K562 (cell line): ENCODE measurements around the gene MTOR. TPM values are rescaled to one million over a fixed set of nuclear protein-coding genes. Genes with fewer than 3 reads are reported as not detected.
A peak's percentile ranks its signal among the peaks of the same experiment; 100 is the strongest.

Experiments used
- ATAC-seq: fragments of 200-7000 bp; cut with Tn5 transposase; 3 replicates; pipeline ENCODE4 v1.9.1; 2020; ENCODE audit warnings: moderate library complexity
- BruUV-seq: library from RNA; stranded (reverse); fragments of 400-500 nt; replicated peaks from 2 replicates; lab custom pipeline; 2021; lab: Mats Ljungman, UMichigan
- CTCF ChIA-PET: fragments of 300-600 bp; formaldehyde crosslinking; extraction: SDS; loops from one replicate; lab custom pipeline; 2021; ENCODE audit warnings: low intra/inter-chr PET ratio; lab: Yijun Ruan, JAX
- POLR2A ChIA-PET: fragments of 300-600, 350-650 bp; sonication (Branson Sonifier 250); formaldehyde crosslinking; extraction: SDS; loops from one replicate; lab custom pipeline; 2021; ENCODE audit warnings: antibody characterized with exemption, inconsistent platforms; lab: Yijun Ruan, JAX
- DNase-seq, 4 experiments: peaks; one replicate each; pipeline versions ENCODE4 v3.0.0 to v3.0.0-alpha.2; 2011 to 2018; ENCODE audit warnings: low spot score in 3 of 4, mixed read lengths in 3 of 4; ENCODE audit errors: extremely low read depth in 1 of 4
- FAIRE-seq: peaks from 2 replicates; lab custom pipeline; 2011; peaks lifted over from hg19 to GRCh38; lab: Jason Lieb, UNC
- H2AFZ ChIP-seq: 2 replicates; pipeline ENCODE4 v1.6.0; 2011; ENCODE audit warnings: low read depth, low read length, control low read depth, inconsistent platforms
- H3K27ac ChIP-seq: fragments of 200-600 bp; 3 replicates; pipeline ENCODE4 v1.8.0; 2011; ENCODE audit warnings: low read depth, mild to moderate bottlenecking, control low read depth, inconsistent platforms, low read length, moderate library complexity, mixed read lengths; ENCODE audit errors: extremely low read depth
- H3K27me3 ChIP-seq, 2 experiments: fragments of 300-600 bp in 1 of 2; 2 replicates in 1 of 2; 3 replicates in 1 of 2; pipeline versions ENCODE4 v1.6.0 to v1.8.0; 2011; ENCODE audit warnings: inconsistent platforms in 2 of 2, low read length in 2 of 2, mild to moderate bottlenecking in 1 of 2, mixed read lengths in 1 of 2, moderate library complexity in 1 of 2; ENCODE audit not compliant: control insufficient read depth in 2 of 2, insufficient read depth in 2 of 2
- H3K36me3 ChIP-seq: fragments of 300-600 bp; 3 replicates; pipeline ENCODE4 v1.8.0; 2011; ENCODE audit warnings: mild to moderate bottlenecking, low read length, inconsistent platforms; ENCODE audit not compliant: control insufficient read depth, insufficient read depth
- H3K4me1 ChIP-seq, 2 experiments: fragments of 200-600 bp in 1 of 2; replicated peaks in 1 of 2; 2 replicates in 1 of 2; 3 replicates in 1 of 2; pipeline versions ENCODE4 v1.5.1 to v1.8.0; 2011; ENCODE audit warnings: inconsistent platforms in 2 of 2, low read length in 2 of 2, mild to moderate bottlenecking in 1 of 2, mixed read lengths in 1 of 2, moderate library complexity in 1 of 2; ENCODE audit not compliant: control insufficient read depth in 2 of 2, insufficient read depth in 2 of 2
- H3K4me2 ChIP-seq: 2 replicates; pipeline ENCODE4 v1.6.1; 2011; ENCODE audit warnings: low read length, control low read depth, inconsistent platforms, mixed read lengths; ENCODE audit not compliant: insufficient read depth
- H3K4me3 ChIP-seq: fragments of 200-600 bp; sonication (generic), shearing (Covaris generic); 2 replicates; pipeline ENCODE4 v1.5.1; 2016; ENCODE audit warnings: control low read depth, inconsistent platforms
- H3K79me2 ChIP-seq: fragments of 200-600 bp; 3 replicates; pipeline ENCODE4 v1.8.0; 2011; ENCODE audit warnings: low read length, inconsistent platforms; ENCODE audit not compliant: control insufficient read depth, insufficient read depth
- H3K9ac ChIP-seq, 2 experiments: 2 replicates each; pipeline versions ENCODE4 v1.6.0 to v1.6.1; 2011; ENCODE audit warnings: low read depth in 2 of 2, low read length in 2 of 2, control low read depth in 1 of 2, inconsistent platforms in 1 of 2, mild to moderate bottlenecking in 1 of 2, mixed read lengths in 1 of 2; ENCODE audit not compliant: insufficient read depth in 1 of 2
- H3K9me1 ChIP-seq: one replicate; pipeline ENCODE4 v1.6.0; 2011; ENCODE audit warnings: inconsistent platforms, mild to moderate bottlenecking, low read length, moderate library complexity; ENCODE audit not compliant: control insufficient read depth, insufficient read depth
- H3K9me3 ChIP-seq: replicated peaks from 2 replicates; pipeline ENCODE4 v1.5.1; 2011; ENCODE audit warnings: low read depth, low read length, inconsistent platforms; ENCODE audit not compliant: control insufficient read depth, insufficient read depth
- H4K20me1 ChIP-seq: replicated peaks from 2 replicates; pipeline ENCODE4 v1.6.1; 2011; ENCODE audit warnings: low read length, inconsistent platforms, mixed read lengths; ENCODE audit not compliant: control insufficient read depth, insufficient read depth
- CSDE1 ChIP-seq, 2 experiments: fragments of 450-650 bp; IDR thresholded peaks; 2 replicates each; pipeline ENCODE4 v1.6.1; 2016; ENCODE audit warnings: mild to moderate bottlenecking in 1 of 2
- HOMEZ ChIP-seq: fragments of 250-450 bp; sonication (Bioruptor Pico); IDR thresholded peaks from 2 replicates; pipeline ENCODE4 v1.4.0; 2020; ENCODE audit warnings: mild to moderate bottlenecking, moderate library complexity
- NUFIP1 ChIP-seq: fragments of 450-650 bp; IDR thresholded peaks from 2 replicates; pipeline ENCODE4 v1.6.1; 2018; ENCODE audit not compliant: partially characterized antibody
- USF1 ChIP-seq: sonication (generic); formaldehyde crosslinking; IDR thresholded peaks from 2 replicates; pipeline ENCODE4 v1.9.0; 2022; ENCODE audit warnings: mild to moderate bottlenecking, missing genetic modification reagents
- ZFP30 ChIP-seq: fragments of 250-450 bp; sonication (Bioruptor Pico); IDR thresholded peaks from 2 replicates; pipeline ENCODE4 v1.8.0; 2022; ENCODE audit warnings: moderate library complexity, mild to moderate bottlenecking, inconsistent platforms, borderline replicate concordance
- ZFP36 ChIP-seq: fragments of 150-350 bp; IDR thresholded peaks from 2 replicates; pipeline ENCODE4 v1.6.1; 2018; ENCODE audit warnings: low read length, low read depth; ENCODE audit not compliant: partially characterized antibody
- ZFPM2 ChIP-seq: fragments of 250-450 bp; sonication (Bioruptor Pico); IDR thresholded peaks from 2 replicates; pipeline ENCODE4 v1.5.1; 2022; ENCODE audit warnings: mild to moderate bottlenecking
- ZKSCAN8 ChIP-seq: fragments of 200-800 bp; sonication (Bioruptor generic); IDR thresholded peaks from 2 replicates; pipeline ENCODE4 v1.6.1; 2016; ENCODE audit warnings: missing genetic modification characterization, missing compliant biosample characterization
- ZNF124 ChIP-seq: sonication (generic); formaldehyde crosslinking; IDR thresholded peaks from 2 replicates; pipeline ENCODE4 v1.8.1; 2022; ENCODE audit warnings: missing genetic modification reagents
- ZNF140 ChIP-seq: fragments of 250-450 bp; sonication (Bioruptor Pico); IDR thresholded peaks from 2 replicates; pipeline ENCODE4 v1.8.0; 2021; ENCODE audit warnings: moderate library complexity, mild to moderate bottlenecking, inconsistent platforms
- ZNF511 ChIP-seq: sonication (generic); formaldehyde crosslinking; IDR thresholded peaks from 2 replicates; pipeline ENCODE4 v1.8.0; 2022; ENCODE audit warnings: mild to moderate bottlenecking, missing genetic modification reagents
- WGBS: fragments of 100-300 bp; shearing (Covaris generic); methylation state at CpG from one replicate; pipeline ENCODE4 v1.1.6; 2016; ENCODE audit warnings: low coverage, mixed read lengths; ENCODE audit not compliant: insufficient coverage; ENCODE audit errors: missing lambda C conversion rate; 5-methylcytosine and 5-hydroxymethylcytosine counted together
- in situ Hi-C: fragments of 300-500 bp; cut with MboI; formaldehyde crosslinking; loops from 4 replicates; pipeline ENCODE4 v1.15.0; 2018; ENCODE audit warnings: inconsistent platforms, mixed read lengths
- intact Hi-C: fragments of 100-400 bp; cut with micrococcal nuclease; formaldehyde crosslinking; loops from 2 replicates; pipeline ENCODE4 v1.14.2; 2022
- polyA plus RNA-seq, 8 experiments: library from polyadenylated mRNA; depleted of rRNA in 4 of 8; stranded (reverse) in 5 of 8; unstranded in 3 of 8; fragments of >200 nt; fragmentation: Nextera tagmentation in 2 of 8; fragmentation: Illumina TruSeq in 1 of 8; extraction: Ambion mirVana in 2 of 8; extraction: Trizol in 1 of 8; gene quantifications; 2 replicates each; pipeline versions ENCODE4 v1.2.1 to v1.2.3, GENCODE V29; 2011 to 2014; ENCODE audit warnings: inconsistent platforms in 1 of 8, missing spikeins in 1 of 8
- total RNA-seq, 7 experiments: library from RNA; depleted of rRNA in 6 of 7; stranded (reverse); fragments of >200 nt in 6 of 7; fragmentation: Illumina TruSeq in 2 of 7; extraction: Trizol in 2 of 7; gene quantifications; 2 replicates each; pipeline versions ENCODE4 v1.2.1 to v1.2.3, GENCODE V29; 2011 to 2021; ENCODE audit warnings: low replicate concordance in 1 of 7

Gene MTOR
- total and polyA plus RNA-seq, 9 of the 15 experiments (the other 6 are each of a cell fraction or from before 2014, with no cell fraction given), result 11.4 to 71.4 (median 52.2) TPM

GRCh38 chr1:11295905-11296304 is 33.6 kb upstream of the MTOR start:
- Histone ChIP-seq H2AFZ (no peak overlapping the region), H3K9ac (no peak overlapping the region), H3K9me1 (no peaks in the 10 kb centered on the region), H3K9me3 (no peaks in the 10 kb centered on the region), H3K27me3 (no peaks in the 10 kb centered on the region), H3K79me2 (no peaks in the 10 kb centered on the region), H3K36me3 (peaks cover 15% of the 10 kb centered on the region; the same call in 2 of the 3 replicates), H3K4me2 (no peak overlapping the region), H4K20me1 (0 out of 2 replicates have a peak, but pooled peaks cover 4% of the 10 kb centered on the region), H3K4me3 (no peak overlapping the region), H3K4me1 (no peaks in the 10 kb centered on the region; a peak in 1 of 5 replicates), H3K27ac (no peak overlapping the region)
- CTCF ChIA-PET, result no interaction called here
- intact Hi-C loops, result no loop called here
- POLR2A ChIA-PET, result interaction anchor here (0.6 kb wide), 2 partner anchors 17 to 330 kb away, joined by 3 read pairs; no protein-coding TSS in a partner anchor
- no peak for FAIRE-seq
- BruUV-seq, result no TSS peak
- in situ Hi-C loops, result no loop called here
- TF ChIP-seq ZNF511 (CRISPR knock-in tag), result no peak
- no peak for TF ChIP-seq ZKSCAN8 (CRISPR knock-in tag)
- no peak for TF ChIP-seq USF1 (CRISPR knock-in tag)
- ATAC-seq, result no peak
- no peak for DNase-seq
- WGBS, result 93% methylated on average over 2 of the region's 2 CpGs

- no peak overlapping the region for H3K4me3 ChIP-seq
- H3K4me2 ChIP-seq, result no peak overlapping the region
- ChIA-PET CTCF (no interaction called here), POLR2A (no interaction called here)
- H3K9ac ChIP-seq, result no peak overlapping the region
- H3K79me2 ChIP-seq, result no peaks in the 10 kb centered on the region
- FAIRE-seq (no peak), DNase-seq (no peak), ATAC-seq (no peak)
- no peaks in the 10 kb centered on the region for H3K27me3 ChIP-seq
- H2AFZ ChIP-seq, result no peak overlapping the region
- no peaks in the 10 kb centered on the region for H3K9me3 ChIP-seq
- no TSS peak for BruUV-seq
- in situ Hi-C loops (no loop called here), intact Hi-C loops (no loop called here)
- 53% methylated on average over 8 of the region's 8 CpGs for WGBS
- no peaks in the 10 kb centered on the region; a peak in 1 of 5 replicates for H3K4me1 ChIP-seq
- no peak overlapping the region for H3K27ac ChIP-seq
- H3K9me1 ChIP-seq, result no peaks in the 10 kb centered on the region
- H4K20me1 ChIP-seq, result 0 out of 2 replicates have a peak, but pooled peaks cover 4% of the 10 kb centered on the region
- TF ChIP-seq ZNF124 (CRISPR knock-in tag) (no peak), ZFPM2 (CRISPR knock-in tag) (no peak), ZNF140 (no peak), NUFIP1 (no peak), ZFP30 (CRISPR knock-in tag) (no peak), HOMEZ (CRISPR knock-in tag) (no peak), CSDE1 (IDR thresholded peaks at IDR 0.05) (no peak), ZFP36 (peak; percentile 62)
- peaks cover 19% of the 10 kb centered on the region; the same call in 2 of the 3 replicates for H3K36me3 ChIP-seq
Measured at GRCh38 chr1:11294951-11295350, 32.6 kb upstream of the MTOR start.
